Measurements from ENCODE around the gene HNRNPA1.

The HNRNPA1 gene

DNA sequence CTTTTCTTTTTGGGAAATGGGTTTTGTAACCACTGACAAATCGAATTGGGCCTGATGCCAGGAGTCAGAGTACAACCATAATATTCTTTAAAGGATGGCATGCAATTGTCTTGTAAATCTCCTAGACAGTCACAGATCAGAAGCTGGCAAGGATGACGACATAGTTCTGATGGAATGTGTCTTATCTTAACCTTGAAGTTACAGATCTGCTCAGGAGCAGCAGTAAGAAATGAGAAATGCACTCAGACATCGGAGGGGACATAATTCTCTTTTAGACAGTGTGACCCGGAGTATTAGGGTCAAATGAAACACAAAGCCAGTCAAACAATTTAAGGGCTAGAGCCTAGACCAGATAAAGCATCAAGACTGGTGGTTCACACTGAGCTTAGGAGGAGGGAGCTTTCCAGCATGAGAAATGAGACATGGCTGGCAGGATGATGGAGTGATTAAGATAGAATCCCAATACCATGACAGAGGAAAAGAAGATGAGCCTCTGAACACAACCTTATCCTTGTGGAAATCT, 18.1 kb upstream of the HNRNPA1 start:
- TF ChIP-seq TOX (CRISPR knock-in tag; IDR thresholded peaks at IDR 0.05; ENCODE audit: borderline replicate concordance) = no peak; the same call in 1 of the 2 replicates
- TF ChIP-seq ZNF565 (CRISPR knock-in tag; conservative IDR thresholded peaks at IDR 0.05; ENCODE audit: low read depth) = no peak
- TF ChIP-seq, protein P1, sequence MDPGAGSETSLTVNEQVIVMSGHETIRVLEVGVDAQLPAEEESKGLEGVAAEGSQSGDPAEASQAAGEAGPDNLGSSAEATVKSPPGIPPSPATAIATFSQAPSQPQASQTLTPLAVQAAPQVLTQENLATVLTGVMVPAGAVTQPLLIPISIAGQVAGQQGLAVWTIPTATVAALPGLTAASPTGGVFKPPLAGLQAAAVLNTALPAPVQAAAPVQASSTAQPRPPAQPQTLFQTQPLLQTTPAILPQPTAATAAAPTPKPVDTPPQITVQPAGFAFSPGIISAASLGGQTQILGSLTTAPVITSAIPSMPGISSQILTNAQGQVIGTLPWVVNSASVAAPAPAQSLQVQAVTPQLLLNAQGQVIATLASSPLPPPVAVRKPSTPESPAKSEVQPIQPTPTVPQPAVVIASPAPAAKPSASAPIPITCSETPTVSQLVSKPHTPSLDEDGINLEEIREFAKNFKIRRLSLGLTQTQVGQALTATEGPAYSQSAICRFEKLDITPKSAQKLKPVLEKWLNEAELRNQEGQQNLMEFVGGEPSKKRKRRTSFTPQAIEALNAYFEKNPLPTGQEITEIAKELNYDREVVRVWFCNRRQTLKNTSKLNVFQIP (CRISPR knock-in tag; IDR thresholded peaks at IDR 0.05; ENCODE audit: borderline replicate concordance, low read depth) = no peak
- peak; percentile 97 for TF ChIP-seq ISL1 (CRISPR knock-in tag; IDR thresholded peaks at IDR 0.05)
- TF ChIP-seq, protein P2, sequence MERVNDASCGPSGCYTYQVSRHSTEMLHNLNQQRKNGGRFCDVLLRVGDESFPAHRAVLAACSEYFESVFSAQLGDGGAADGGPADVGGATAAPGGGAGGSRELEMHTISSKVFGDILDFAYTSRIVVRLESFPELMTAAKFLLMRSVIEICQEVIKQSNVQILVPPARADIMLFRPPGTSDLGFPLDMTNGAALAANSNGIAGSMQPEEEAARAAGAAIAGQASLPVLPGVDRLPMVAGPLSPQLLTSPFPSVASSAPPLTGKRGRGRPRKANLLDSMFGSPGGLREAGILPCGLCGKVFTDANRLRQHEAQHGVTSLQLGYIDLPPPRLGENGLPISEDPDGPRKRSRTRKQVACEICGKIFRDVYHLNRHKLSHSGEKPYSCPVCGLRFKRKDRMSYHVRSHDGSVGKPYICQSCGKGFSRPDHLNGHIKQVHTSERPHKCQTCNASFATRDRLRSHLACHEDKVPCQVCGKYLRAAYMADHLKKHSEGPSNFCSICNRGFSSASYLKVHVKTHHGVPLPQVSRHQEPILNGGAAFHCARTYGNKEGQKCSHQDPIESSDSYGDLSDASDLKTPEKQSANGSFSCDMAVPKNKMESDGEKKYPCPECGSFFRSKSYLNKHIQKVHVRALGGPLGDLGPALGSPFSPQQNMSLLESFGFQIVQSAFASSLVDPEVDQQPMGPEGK (CRISPR knock-in tag; IDR thresholded peaks at IDR 0.05; ENCODE audit: borderline replicate concordance) = no peak
- TF ChIP-seq ZC3H10 (CRISPR knock-in tag; IDR thresholded peaks at IDR 0.05) = no peak
- TF ChIP-seq, protein P3, sequence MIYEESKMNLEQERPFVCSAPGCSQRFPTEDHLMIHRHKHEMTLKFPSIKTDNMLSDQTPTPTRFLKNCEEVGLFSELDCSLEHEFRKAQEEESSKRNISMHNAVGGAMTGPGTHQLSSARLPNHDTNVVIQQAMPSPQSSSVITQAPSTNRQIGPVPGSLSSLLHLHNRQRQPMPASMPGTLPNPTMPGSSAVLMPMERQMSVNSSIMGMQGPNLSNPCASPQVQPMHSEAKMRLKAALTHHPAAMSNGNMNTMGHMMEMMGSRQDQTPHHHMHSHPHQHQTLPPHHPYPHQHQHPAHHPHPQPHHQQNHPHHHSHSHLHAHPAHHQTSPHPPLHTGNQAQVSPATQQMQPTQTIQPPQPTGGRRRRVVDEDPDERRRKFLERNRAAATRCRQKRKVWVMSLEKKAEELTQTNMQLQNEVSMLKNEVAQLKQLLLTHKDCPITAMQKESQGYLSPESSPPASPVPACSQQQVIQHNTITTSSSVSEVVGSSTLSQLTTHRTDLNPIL (CRISPR knock-in tag; IDR thresholded peaks at IDR 0.05; ENCODE audit: low read depth) = peak; percentile 91
- TF ChIP-seq SNAI2 (CRISPR knock-in tag; IDR thresholded peaks at IDR 0.05) = peak; percentile 66; the same call in 1 of the 2 replicates
- TF ChIP-seq, protein P4, sequence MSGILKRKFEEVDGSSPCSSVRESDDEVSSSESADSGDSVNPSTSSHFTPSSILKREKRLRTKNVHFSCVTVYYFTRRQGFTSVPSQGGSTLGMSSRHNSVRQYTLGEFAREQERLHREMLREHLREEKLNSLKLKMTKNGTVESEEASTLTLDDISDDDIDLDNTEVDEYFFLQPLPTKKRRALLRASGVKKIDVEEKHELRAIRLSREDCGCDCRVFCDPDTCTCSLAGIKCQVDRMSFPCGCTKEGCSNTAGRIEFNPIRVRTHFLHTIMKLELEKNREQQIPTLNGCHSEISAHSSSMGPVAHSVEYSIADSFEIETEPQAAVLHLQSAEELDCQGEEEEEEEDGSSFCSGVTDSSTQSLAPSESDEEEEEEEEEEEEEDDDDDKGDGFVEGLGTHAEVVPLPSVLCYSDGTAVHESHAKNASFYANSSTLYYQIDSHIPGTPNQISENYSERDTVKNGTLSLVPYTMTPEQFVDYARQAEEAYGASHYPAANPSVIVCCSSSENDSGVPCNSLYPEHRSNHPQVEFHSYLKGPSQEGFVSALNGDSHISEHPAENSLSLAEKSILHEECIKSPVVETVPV (CRISPR knock-in tag; IDR thresholded peaks at IDR 0.05) = no peak
- 0 out of 2 replicates have a peak, but pooled peaks have one; percentile 20 for TF ChIP-seq ZFP3 (CRISPR knock-in tag; IDR thresholded peaks at IDR 0.05)
- no peak for TF ChIP-seq RARB (CRISPR knock-in tag; IDR thresholded peaks at IDR 0.05)
- no peak for TF ChIP-seq OSR1 (CRISPR knock-in tag; IDR thresholded peaks at IDR 0.05)
- no peak for TF ChIP-seq ZNF8 (CRISPR knock-in tag; IDR thresholded peaks at IDR 0.05)
- TF ChIP-seq GLIS3 (CRISPR knock-in tag; IDR thresholded peaks at IDR 0.05) = no peak
- TF ChIP-seq PPARA (CRISPR knock-in tag; IDR thresholded peaks at IDR 0.05; ENCODE audit: borderline replicate concordance) = no peak
- no peak for TF ChIP-seq TCF4 (CRISPR knock-in tag; IDR thresholded peaks at IDR 0.05; ENCODE audit: borderline replicate concordance)
- TF ChIP-seq ARNTL (CRISPR knock-in tag; IDR thresholded peaks at IDR 0.05; ENCODE audit: borderline replicate concordance, low read depth) = no peak
- TF ChIP-seq BACH2 (CRISPR knock-in tag; IDR thresholded peaks at IDR 0.05; ENCODE audit: borderline replicate concordance) = no peak
- 0 out of 2 replicates have a peak, but pooled peaks have one; percentile 24 for TF ChIP-seq ZFP30 (CRISPR knock-in tag; IDR thresholded peaks at IDR 0.05)
- no peak for TF ChIP-seq ESRRG (CRISPR knock-in tag; IDR thresholded peaks at IDR 0.05)
- TF ChIP-seq CSDC2 (CRISPR knock-in tag; IDR thresholded peaks at IDR 0.05) = no peak; the same call in 1 of the 2 replicates
- TF ChIP-seq ZNF70 (CRISPR knock-in tag; IDR thresholded peaks at IDR 0.05) = no peak
- TF ChIP-seq, protein P5, sequence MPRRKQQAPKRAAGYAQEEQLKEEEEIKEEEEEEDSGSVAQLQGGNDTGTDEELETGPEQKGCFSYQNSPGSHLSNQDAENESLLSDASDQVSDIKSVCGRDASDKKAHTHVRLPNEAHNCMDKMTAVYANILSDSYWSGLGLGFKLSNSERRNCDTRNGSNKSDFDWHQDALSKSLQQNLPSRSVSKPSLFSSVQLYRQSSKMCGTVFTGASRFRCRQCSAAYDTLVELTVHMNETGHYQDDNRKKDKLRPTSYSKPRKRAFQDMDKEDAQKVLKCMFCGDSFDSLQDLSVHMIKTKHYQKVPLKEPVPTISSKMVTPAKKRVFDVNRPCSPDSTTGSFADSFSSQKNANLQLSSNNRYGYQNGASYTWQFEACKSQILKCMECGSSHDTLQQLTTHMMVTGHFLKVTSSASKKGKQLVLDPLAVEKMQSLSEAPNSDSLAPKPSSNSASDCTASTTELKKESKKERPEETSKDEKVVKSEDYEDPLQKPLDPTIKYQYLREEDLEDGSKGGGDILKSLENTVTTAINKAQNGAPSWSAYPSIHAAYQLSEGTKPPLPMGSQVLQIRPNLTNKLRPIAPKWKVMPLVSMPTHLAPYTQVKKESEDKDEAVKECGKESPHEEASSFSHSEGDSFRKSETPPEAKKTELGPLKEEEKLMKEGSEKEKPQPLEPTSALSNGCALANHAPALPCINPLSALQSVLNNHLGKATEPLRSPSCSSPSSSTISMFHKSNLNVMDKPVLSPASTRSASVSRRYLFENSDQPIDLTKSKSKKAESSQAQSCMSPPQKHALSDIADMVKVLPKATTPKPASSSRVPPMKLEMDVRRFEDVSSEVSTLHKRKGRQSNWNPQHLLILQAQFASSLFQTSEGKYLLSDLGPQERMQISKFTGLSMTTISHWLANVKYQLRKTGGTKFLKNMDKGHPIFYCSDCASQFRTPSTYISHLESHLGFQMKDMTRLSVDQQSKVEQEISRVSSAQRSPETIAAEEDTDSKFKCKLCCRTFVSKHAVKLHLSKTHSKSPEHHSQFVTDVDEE (CRISPR knock-in tag; IDR thresholded peaks at IDR 0.05) = peak; percentile 73; the same call in 1 of the 2 replicates
- ATAC-seq = peak; percentile 63

DNA sequence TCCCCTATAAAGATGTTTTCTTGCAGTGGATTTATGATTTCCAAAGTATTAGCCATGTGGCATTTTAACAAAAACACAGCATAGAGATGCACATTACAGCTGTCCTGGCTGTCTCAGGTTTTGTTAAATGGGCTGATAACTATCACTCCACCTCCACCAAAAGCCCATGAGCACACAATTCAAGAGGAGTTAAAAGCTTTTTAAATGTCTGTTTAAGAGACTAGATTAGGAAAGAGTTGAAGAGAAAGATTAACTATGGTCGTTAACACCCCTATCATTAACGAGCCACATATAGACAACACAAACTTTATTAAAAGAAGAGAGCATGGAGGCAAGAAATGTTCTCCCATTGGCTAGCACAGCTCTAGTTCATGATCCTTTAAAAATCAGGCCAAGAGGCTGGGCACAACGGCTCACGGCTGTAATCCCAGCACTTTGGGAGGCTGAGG, 15.1 kb upstream of the HNRNPA1 start:
- ATAC-seq = no peak
- TF ChIP-seq ZNF565 (CRISPR knock-in tag; conservative IDR thresholded peaks at IDR 0.05; ENCODE audit: low read depth) = no peak
- TF ChIP-seq GLIS3 (CRISPR knock-in tag; IDR thresholded peaks at IDR 0.05) = no peak
- no peak for TF ChIP-seq ZFP3 (CRISPR knock-in tag; IDR thresholded peaks at IDR 0.05)
- TF ChIP-seq, protein P2 (CRISPR knock-in tag; IDR thresholded peaks at IDR 0.05; ENCODE audit: borderline replicate concordance) = no peak
- TF ChIP-seq ARNTL (CRISPR knock-in tag; IDR thresholded peaks at IDR 0.05; ENCODE audit: borderline replicate concordance, low read depth) = no peak
- TF ChIP-seq, protein P5 (CRISPR knock-in tag; IDR thresholded peaks at IDR 0.05) = 0 out of 2 replicates have a peak, but pooled peaks have one; percentile 39
- TF ChIP-seq ZFP30 (CRISPR knock-in tag; IDR thresholded peaks at IDR 0.05) = no peak
- TF ChIP-seq ISL1 (CRISPR knock-in tag; IDR thresholded peaks at IDR 0.05) = peak; percentile 44; the same call in 1 of the 2 replicates
- no peak for TF ChIP-seq ESRRG (CRISPR knock-in tag; IDR thresholded peaks at IDR 0.05)
- no peak for TF ChIP-seq PPARA (CRISPR knock-in tag; IDR thresholded peaks at IDR 0.05; ENCODE audit: borderline replicate concordance)

All from SK-N-SH treated with all-trans-retinoic acid at 6 μM for 48 hours (cell line).